ENCODE measurements around the gene ITPA. TPM values are rescaled to one million over a fixed set of nuclear protein-coding genes. Genes with fewer than 3 reads are reported as not detected.

Gene ITPA
- total and polyA plus RNA-seq, 2 of the 8 experiments (the other 6 are each of a cell fraction or from before 2014, with no cell fraction given): 88.2 to 94.0 TPM

DNA sequence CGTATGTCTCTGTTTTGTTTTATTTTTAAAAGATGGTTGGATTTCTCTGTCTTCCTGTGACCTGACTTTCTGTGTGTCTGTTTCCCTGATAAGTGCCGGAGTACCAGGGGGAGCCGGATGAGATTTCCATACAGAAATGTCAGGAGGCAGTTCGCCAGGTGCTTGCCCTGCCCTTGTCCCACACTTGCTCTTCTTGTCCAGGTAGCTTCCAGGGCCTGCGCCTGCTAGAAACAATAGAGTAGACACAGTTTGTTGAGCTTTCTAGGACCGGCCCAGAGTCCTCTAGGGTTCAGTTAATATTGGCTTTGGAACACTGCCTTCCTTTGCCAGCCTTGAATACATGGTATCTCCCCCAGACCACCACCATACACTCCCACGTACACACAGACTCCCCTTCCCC is 3.9 kb downstream of the ITPA start:
- Histone ChIP-seq H3K14ac (ENCODE audit: insufficient read length) (no peak overlapping the region), H4K8ac (ENCODE audit: extremely low read depth, insufficient read depth, low read length) (no peak overlapping the region), H3K9me3 (ENCODE audit: insufficient read depth in 2 of 2, low read depth in 1 of 2, low read length in 1 of 2) (no peaks in the 10 kb centered on the region), H3K36me3 (ENCODE audit: control insufficient read depth in 2 of 4, insufficient read depth in 4 of 4, low read length in 3 of 4) (peaks cover 4 to 22% (median 13%) of the 10 kb centered on the region in 4 experiments; a peak in 7 of 8 replicates), H3K4ac (replicated peaks; ENCODE audit: insufficient read length, low read depth, low read length) (no peak overlapping the region), H3K9ac (replicated peaks in 1 of 4; ENCODE audit: extremely low read depth in 1 of 4, low read depth in 3 of 4, low read length in 3 of 4) (no peak overlapping the region), H3K27ac (ENCODE audit: low read depth, low read length) (no peak overlapping the region), H2BK15ac (ENCODE audit: low read length) (no peak overlapping the region), H3K79me2 (ENCODE audit: control insufficient read depth in 1 of 2, insufficient read depth in 2 of 2, low read length in 2 of 2) (peaks cover 4 to 22% of the 10 kb centered on the region in 2 experiments; a peak in 3 of 4 replicates), H2BK5ac (ENCODE audit: low read depth, low read length) (no peak overlapping the region), H3K4me2 (ENCODE audit: insufficient read depth in 1 of 2, low read depth in 2 of 2, low read length in 2 of 2) (no peak overlapping the region), H2AFZ (ENCODE audit: low read length) (no peak overlapping the region), H2BK120ac (replicated peaks; ENCODE audit: low read depth, low read length) (no peak overlapping the region), H3K79me1 (ENCODE audit: low read depth, low read length) (peaks cover 13% of the 10 kb centered on the region), H4K5ac (ENCODE audit: insufficient read length, low read depth, low read length) (no peak overlapping the region), H4K20me1 (replicated peaks in 1 of 2; ENCODE audit: control insufficient read depth in 1 of 2, insufficient read depth in 2 of 2, low read length in 2 of 2) (peaks cover 0 to 2% of the 10 kb centered on the region in 2 experiments), H3K56ac (replicated peaks; ENCODE audit: insufficient read length, low read depth, low read length) (no peak overlapping the region), H3K4me3 (ENCODE audit: extremely low read depth in 1 of 4, insufficient read depth in 2 of 4, low read depth in 3 of 4, low read length in 4 of 4) (no peak overlapping the region), H2BK12ac (ENCODE audit: low read depth, low read length) (no peak overlapping the region), H3K23me2 (ENCODE audit: low read depth, low read length) (peaks cover 12% of the 10 kb centered on the region), H2BK20ac (ENCODE audit: low read length) (no peak overlapping the region), H3K4me1 (replicated peaks in 1 of 4; ENCODE audit: control insufficient read depth in 3 of 4, insufficient read depth in 4 of 4, low read length in 3 of 4) (peaks cover 0 to 9% (median 1%) of the 10 kb centered on the region in 4 experiments; a peak in 4 of 7 replicates), H2AK5ac (ENCODE audit: low read depth, low read length) (no peak overlapping the region), H3K27me3 (replicated peaks in 1 of 4; ENCODE audit: control insufficient read depth in 3 of 4, extremely low read depth in 1 of 4, insufficient read depth in 3 of 4, low read length in 3 of 4) (no peaks in the 10 kb centered on the region), H4K91ac (replicated peaks; ENCODE audit: insufficient read length, low read length) (no peak overlapping the region), H3K18ac (ENCODE audit: extremely low read depth, low read length) (no peak overlapping the region), H3K23ac (ENCODE audit: insufficient read length) (no peak overlapping the region)
- FAIRE-seq: no peak
- WGBS, 2 experiments (ENCODE audit: extremely low coverage in 1 of 2, insufficient coverage in 1 of 2, insufficient read length in 1 of 2, insufficient replicate concordance in 2 of 2, low coverage in 1 of 2, low lambda C conversion rate in 2 of 2, missing lambda C conversion rate in 1 of 2): 97% methylated on average over 7 of the region's 7 CpGs; no CpG with 5 or more reads in 1 of the 2 experiments
- POLR2A ChIA-PET (ENCODE audit: partially characterized antibody): interaction anchor here (0.7 to 2.0 kb wide), 5 partner anchors 8 to 105 kb away, joined by 3 to 6 read pairs (median 4); no protein-coding TSS in a partner anchor
- no peak for DNase-seq (ENCODE audit: low read depth in 1 of 2, low spot score in 2 of 2)
- CTCF ChIA-PET (ENCODE audit: partially characterized antibody): interaction anchor here (1.5 kb wide), 1 partner anchor 95 kb away, joined by 4 read pairs; no protein-coding TSS in a partner anchor
- TF ChIP-seq RNF2 (IDR thresholded peaks at IDR 0.05; ENCODE audit: borderline replicate concordance, low read depth, low read length, missing control alignments, poor library complexity, severe bottlenecking): no peak
- TF ChIP-seq EGR1 (IDR thresholded peaks at IDR 0.05; ENCODE audit: borderline replicate concordance, low read depth, low read length): no peak
- no peak for TF ChIP-seq RXRA (IDR thresholded peaks at IDR 0.05; ENCODE audit: insufficient read depth, low read depth, low read length)
- TF ChIP-seq TEAD4 (IDR thresholded peaks at IDR 0.05; ENCODE audit: low read depth, low read length): no peak
- no peak for TF ChIP-seq MAFK (IDR thresholded peaks at IDR 0.05; ENCODE audit: low read depth, low read length)
- TF ChIP-seq RBBP5 (IDR thresholded peaks at IDR 0.05; ENCODE audit: borderline replicate concordance, low read depth, low read length): no peak
- TF ChIP-seq RFX5 (IDR thresholded peaks at IDR 0.05; ENCODE audit: borderline replicate concordance, low read depth, low read length): no peak
- no peak for TF ChIP-seq KDM4A (IDR thresholded peaks at IDR 0.05; ENCODE audit: low read depth, low read length, severe bottlenecking)
- TF ChIP-seq, protein P1, sequence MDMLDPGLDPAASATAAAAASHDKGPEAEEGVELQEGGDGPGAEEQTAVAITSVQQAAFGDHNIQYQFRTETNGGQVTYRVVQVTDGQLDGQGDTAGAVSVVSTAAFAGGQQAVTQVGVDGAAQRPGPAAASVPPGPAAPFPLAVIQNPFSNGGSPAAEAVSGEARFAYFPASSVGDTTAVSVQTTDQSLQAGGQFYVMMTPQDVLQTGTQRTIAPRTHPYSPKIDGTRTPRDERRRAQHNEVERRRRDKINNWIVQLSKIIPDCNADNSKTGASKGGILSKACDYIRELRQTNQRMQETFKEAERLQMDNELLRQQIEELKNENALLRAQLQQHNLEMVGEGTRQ (IDR thresholded peaks at IDR 0.05; ENCODE audit: low read length): no peak
- TF ChIP-seq JUN (IDR thresholded peaks at IDR 0.05; ENCODE audit: low read depth, low read length): no peak
- no peak for TF ChIP-seq SIN3A (conservative IDR thresholded peaks at IDR 0.05 in 1 of 2, IDR thresholded peaks at IDR 0.05 in 1 of 2; ENCODE audit: low read depth in 1 of 2, low read length in 2 of 2)
- no peak for TF ChIP-seq PHF8 (conservative IDR thresholded peaks at IDR 0.05; ENCODE audit: low read depth, low read length)
